Stimulated activated CD8-positive, alpha-beta memory T cell treated with anti-CD3 and anti-CD28 coated beads, Interleukin-7, amount 100 ng/mL, for 48 hours (primary cell): ENCODE results near the gene MBD3L4.
A peak's percentile ranks its signal among the peaks of the same experiment; 100 is the strongest.
"Not testable (repeated sequence)": the region's sequence is repeated elsewhere in the genome, so short reads cannot be mapped to it uniquely, and the experiment has no call there.

Source experiments
- DNase-seq, 2 donors: peaks; one replicate each; pipeline ENCODE4 v3.0.0-alpha.2; 2020; ENCODE audit warnings: low read depth in 1 of 2; ENCODE audit errors: extremely low read depth in 1 of 2

The MBD3L4 gene

DNA sequence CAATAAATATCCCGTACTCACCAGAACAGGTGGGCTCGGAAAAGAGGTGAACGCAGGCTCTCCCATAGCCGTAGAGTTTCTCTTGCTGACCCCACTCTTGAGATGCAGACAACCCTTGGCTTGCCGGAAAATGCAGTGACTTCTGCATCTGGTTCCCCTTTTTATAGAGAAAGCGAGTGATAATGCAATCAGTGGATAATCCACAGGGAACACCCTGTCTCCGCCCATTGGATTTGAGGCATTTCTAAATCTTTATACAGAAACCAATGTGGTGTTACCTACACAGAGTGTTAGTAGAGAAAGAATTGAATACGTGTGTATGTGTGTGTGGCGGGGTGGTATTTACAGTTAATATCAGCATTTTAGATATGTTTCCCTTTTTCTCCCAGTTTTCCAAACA lies at the start of gene MBD3L4:
Gene MBD3L4, minus strand, starts transcription at position 101 of the 400 bp plus-strand sequence. Its CDS starts 35 bp downstream, at position 66.
- DNase-seq = not testable (repeated sequence)

DNA sequence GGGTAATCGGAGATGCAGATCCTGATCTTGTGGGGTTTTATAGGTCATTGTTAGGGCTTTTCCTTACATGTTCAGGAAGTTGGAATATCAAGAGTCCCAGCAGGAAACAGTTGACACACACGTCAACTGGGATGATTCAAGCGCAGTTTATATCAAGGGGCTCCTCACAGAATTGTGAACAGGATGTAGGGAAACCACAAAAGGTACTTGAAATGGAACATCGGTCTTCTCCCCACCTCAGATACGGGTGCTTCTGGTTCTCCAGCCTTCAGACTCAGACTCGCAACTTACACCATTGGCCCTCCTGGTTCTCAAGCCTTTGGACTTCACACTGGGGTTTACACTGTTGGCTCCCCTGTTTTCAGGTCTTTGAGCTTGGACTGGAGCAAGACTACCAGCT lies 49.0 kb upstream of the MBD3L4 start:
- no peak for DNase-seq

DNA sequence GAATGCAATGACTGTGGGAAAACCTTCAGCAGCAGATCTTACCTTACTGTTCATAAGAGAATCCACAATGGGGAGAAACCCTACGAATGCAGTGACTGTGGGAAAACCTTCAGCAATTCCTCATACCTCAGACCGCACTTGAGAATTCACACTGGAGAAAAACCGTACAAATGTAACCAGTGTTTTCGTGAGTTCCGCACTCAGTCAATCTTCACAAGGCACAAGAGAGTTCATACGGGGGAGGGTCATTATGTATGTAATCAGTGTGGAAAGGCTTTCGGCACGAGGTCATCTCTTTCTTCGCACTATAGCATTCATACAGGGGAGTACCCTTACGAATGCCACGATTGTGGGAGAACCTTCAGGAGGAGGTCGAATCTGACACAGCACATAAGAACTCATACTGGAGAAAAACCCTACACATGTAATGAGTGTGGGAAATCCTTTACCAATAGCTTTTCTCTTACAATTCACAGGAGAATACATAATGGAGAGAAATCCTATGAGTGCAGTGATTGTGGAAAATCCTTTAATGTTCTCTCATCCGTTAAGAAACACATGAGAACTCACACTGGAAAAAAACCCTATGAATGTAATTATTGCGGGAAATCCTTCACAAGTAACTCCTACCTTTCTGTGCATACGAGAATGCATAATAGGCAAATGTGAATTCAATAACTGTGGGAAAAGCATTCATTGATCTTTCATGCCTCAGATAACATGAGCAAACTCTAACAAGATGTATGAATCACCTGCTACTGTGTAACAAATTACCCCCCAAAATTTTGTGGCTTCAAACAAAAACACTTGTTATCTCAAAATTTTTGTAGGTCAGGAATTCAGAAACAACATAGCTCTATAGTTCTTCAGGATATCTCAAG lies 43.3 kb upstream of the MBD3L4 start:
- DNase-seq = no peak

DNA sequence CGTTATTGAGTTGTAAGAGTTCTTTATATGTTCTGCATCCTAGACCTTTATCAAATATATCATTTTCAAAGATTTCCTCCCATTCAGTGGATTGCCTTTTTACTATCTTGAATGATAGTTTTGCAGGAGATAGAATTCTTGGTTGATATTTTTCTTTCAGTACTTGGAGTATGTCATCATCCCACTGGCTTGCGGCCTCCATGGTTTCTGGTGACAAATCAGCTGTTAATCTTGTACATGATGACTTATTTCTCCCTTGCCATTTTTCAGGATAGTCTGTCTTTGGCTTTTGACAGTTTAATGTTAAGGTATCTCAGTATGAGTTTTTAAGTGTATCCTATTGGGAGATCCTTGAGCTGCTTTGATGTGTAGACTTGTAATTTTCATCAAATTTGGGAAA lies 38.0 kb upstream of the MBD3L4 start:
- DNase-seq = no peak

DNA sequence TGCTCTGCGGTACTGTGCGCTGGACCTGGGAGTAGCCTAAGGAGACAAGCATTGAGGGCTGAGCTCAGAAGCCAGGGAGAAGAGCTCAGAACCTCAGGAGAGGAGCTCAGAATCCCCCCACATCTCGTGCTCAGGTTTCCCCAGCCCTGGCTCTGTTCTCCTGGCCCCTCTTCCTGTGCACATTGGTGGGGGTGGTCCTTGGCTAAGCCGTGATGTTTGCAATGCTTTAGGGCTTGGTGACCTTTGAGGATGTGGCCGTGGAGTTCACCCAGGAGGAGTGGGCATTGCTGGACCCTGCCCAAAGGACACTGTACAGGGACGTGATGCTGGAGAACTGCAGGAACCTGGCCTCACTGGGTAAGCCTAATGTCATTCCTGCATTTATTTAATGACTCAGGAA lies 36.2 kb upstream of the MBD3L4 start:
- DNase-seq = no peak

DNA sequence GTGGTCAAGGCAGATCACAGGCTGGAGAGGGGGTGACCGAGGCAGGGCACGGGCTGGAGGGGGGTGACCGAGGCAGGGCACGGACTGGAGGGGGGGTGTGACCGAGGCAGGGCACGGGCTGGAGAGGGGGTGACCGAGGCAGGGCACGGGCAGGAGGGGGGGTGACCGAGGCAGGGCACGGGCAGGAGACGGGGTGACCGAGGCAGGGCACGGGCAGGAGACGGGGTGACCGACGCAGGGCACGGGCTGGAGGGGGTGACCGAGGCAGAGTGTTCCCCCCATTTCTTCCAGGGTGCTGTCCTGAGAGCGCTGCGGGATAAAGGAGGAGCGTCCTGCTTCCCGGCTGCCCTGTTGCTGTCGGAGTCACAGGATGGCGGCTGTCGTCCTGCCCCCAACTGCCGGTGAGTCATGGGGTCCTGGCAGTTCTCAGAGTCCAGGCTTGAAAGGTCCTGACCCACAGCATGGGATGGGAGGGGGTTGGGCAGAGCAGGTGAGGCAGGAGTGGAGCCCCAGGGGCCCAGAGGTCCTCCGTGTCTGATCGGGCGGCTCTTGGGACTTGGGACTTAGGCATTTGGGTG lies 34.8 kb upstream of the MBD3L4 start:
- DNase-seq = no peak

DNA sequence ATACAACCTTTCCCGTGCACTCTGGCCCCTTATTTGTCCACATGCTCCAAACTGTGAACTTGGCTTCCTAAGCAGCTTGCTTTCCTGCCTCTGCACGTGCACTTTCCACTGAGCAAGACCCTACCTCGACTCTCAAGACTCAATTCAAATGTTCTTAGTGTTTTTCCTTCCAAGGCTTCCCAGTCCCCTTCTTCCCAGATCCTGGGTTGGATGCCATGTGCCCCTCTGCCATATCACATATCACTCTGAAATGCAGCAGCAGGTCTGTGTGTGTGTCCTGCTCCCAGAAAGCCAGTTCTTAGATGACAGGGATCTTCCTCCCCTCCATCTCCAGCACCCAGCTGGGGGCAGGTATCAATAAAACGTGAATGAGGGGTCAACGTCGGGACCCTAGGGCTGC lies 32.6 kb upstream of the MBD3L4 start:
- no peak for DNase-seq

DNA sequence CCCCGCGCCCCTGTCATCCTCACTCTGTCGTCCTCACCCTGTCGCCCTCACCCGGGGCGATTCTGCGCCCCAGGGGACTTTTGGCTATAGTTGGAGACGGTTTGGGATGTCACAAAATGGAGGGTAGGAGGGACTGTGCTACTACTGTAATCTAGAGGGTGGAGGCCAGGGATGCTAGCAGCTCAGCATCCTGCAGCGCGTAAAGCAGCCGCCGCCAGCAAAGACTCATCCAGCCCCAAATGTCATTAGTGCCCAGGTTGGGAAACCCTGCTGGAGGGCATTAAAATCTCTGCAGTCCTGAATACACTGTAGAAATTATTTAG lies 29.9 kb upstream of the MBD3L4 start:
- DNase-seq = no peak

DNA sequence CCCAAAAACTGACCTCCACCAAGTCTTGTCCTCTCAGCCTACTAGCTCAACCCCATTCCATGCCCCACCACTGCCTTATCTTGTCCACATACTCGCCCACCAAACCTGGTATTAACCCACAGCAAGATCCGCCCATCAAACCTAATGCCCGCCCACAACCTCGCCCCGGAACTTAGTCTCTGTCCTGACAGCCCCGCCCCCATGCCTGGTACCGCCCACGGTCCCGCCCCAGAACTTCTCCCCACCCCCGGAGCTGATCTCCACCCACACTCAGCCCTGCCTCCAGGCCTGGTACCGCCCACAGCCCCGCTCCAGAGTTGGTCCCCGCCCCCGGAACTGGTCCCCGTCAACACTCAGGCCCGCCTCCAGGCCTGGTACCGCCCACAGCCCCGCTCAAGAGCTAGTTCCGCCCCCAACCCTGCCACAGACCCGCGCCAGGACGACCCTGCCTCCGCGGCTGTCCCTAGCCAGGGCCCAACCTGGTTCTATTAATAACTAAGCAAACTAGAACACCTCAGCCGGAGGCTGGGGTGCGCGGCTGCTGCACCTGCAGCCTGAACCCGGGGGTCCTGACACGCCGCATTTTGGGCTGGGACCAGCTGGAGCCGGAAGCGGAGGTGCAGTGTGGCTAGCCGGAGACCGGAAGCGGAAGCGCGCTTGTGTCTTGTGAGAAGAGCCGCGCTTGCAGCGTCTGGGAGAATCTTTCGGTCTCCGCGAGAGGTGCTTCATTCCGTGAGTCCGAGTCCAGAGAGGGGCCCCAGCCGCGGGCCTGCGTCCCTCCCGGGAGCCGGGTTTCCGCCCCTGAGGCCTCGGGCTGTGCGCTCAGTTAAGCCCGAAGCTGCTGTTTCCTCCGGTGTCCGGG lies 29.3 kb upstream of the MBD3L4 start, which contains the start of gene ZNF557:
Gene ZNF557, plus strand, starts transcription at position 662 of the 862 bp plus-strand sequence. CDS start 5,372 bp downstream, outside the sequence.
- DNase-seq = peak; percentile 93 to 97

DNA sequence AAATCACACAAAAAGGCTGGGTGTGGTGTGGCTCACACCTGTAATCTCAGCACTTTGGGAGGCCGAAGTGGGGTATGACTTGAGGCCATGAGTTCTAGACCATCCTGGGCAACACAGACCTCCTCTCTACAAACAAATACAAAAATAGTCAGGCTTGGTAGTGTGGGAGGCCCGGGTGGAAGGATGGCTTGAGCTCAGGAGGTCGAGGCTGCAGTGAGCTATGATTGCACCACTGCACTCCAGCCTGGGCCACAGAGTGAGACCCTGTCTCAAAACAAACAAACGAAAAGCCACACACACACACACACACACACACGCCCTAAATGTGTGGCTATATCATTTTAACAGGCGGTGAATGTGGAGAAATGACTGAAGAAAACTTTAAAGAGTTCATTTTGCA lies 28.6 kb upstream of the MBD3L4 start:
- no peak for DNase-seq

DNA sequence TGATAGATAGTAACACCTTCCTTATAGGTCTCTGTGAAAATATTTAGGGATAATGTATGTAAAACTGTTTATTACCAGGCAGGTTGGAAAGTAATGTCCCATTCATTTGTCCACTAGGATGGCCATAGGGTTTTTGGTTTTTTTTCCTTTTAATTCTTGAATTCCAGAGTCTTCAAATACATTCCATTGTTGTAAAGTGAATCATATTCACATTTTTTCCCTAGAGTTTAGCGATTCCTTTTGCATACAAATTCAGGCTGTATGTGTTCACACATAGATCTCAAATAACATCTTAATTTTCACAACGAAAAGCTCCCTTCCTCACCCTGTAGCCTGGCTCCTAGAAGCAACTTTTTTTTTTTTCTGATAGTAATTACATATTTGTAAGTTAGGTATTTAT lies 27.7 kb upstream of the MBD3L4 start:
- no peak for DNase-seq

DNA sequence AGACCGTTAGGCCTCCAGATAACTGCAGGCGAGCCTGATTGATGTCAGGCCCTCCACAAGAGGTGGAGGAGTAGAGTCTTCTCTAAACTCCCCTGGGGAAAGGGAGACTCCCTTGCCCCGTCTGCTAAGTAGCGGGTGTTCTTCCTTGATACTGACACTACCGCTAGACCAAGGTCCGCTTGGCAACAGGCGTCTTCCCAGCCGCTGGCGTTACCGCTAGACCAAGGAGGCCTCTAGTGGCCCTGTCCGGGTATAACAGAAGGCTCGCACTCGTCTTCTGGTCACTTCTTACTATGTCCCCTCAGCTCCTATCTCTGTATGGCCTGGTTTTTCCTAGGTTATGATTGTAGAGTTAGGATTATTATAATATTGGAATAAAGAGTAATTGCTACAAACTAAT lies 27.1 kb upstream of the MBD3L4 start:
- peak in 1 of 2 donors; percentile 14 for DNase-seq

DNA sequence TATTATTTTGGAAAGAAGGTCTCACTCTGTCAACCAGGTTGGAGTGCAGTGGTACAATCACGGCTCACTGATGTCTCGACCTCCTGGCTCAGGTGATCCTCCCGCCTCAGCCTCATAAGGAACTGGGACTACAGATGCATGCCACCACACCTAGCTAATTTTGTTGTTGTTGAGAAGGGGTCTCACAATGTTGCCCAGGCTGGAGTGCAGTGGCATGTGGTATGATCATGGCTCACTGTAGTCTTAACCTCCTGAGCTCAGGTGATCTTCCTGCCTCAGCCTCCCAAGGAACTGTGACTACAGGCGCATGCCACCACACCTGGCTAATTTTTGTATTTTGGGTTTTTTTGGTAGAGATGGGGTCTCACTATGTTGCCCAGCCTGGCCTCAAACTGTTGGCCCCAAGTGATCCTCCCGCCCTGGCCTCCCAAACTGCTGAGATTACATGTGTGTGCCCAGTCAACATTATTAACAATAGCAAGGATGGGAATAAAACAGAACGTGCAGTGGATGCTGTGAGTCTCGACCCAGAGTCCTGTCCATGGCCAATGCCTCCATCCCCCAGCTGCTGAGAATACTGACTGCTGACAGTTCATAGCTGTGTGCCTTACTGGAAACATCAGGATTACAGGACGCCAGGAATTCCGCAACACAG lies 23.9 kb upstream of the MBD3L4 start:
- DNase-seq = no peak

DNA sequence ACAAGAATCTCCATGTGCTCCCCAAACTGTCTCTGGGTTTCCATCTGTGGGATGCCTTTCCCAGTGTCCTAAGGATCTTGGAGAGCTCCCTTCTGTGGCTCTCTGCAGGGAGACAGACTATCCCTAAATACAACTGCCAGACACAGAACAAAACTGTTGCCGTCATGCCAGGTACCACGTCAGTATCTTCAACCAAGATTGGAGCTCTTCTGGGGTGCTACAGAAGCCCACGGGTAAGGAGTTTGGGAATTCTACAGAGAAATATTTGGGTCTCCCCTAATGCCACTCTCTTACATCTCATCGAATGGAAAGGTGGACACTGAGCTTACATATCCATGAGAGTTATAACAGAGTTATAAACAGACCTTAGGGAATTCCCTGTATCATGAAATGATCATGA lies 23.4 kb upstream of the MBD3L4 start:
- no peak for DNase-seq

DNA sequence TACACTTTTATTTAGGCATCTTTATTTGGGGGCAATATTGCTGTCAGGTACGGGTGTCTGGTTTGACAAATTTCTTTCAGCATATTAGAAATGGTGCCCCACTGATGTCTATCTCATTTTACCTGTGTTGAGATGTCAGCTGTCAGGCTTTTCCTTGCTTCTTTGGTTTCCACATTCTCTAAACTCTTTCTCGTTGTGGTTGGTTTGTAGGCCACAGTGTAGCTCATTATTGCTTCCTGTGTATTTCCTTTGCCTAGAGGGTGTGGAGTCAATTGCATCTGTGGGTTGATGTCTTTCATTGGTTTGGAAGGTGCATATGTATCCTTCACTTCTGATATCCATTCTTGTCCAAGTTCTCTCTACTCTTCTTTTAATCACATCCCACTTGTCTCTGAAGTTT lies 20.0 kb upstream of the MBD3L4 start:
- not testable (repeated sequence) for DNase-seq

DNA sequence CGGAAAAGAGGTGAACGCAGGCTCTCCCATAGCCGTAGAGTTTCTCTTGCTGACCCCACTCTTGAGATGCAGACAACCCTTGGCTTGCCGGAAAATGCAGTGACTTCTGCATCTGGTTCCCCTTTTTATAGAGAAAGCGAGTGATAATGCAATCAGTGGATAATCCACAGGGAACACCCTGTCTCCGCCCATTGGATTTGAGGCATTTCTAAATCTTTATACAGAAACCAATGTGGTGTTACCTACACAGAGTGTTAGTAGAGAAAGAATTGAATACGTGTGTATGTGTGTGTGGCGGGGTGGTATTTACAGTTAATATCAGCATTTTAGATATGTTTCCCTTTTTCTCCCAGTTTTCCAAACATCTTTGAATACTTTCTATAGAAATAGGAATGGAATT lies 18.6 kb upstream of the MBD3L4 start, which contains the start of gene MBD3L3:
Gene MBD3L3, minus strand, starts transcription at position 101 of the 400 bp plus-strand sequence. Its CDS starts 71 bp downstream, at position 30.
- not testable (repeated sequence) for DNase-seq

DNA sequence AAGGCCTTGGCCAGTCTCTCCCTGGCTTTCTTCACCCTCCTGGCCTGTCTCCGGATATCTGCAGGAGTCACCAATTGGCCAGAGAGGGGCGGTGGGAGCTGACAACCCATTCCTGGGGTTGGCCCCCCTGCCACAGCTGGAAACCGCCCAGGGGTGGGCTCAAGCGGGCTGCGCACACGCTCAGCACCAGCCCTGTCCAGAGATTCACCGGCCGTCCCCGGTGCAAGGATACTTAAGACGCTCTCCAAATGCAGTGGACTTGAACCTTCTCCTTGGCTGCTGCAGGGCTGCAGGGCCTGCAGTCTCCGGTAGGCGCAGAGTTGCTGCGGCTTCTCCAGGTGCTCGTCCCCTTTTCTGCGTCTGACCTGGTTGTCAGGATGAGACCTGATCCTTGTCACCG lies 16.4 kb upstream of the MBD3L4 start:
- not testable (repeated sequence) for DNase-seq

DNA sequence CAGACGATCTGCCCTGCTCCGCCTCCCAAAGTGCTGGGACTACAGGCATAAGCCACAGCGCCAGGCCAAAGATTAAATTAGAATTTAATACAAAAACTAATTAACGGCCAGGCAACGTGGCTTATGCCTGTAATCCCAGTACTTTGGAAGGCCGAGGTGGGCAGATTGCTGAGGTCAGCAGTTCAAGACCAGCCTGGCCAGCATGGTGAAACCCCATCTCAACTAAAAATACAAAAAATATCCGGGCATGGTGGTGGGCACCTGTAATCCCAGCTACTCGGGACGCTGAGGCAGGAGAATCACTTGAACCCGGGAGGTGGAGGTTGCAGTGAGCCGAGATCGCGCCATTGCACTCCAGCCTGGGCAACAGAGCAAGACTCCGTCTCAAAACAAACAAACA lies 15.7 kb upstream of the MBD3L4 start:
- not testable (repeated sequence) for DNase-seq

DNA sequence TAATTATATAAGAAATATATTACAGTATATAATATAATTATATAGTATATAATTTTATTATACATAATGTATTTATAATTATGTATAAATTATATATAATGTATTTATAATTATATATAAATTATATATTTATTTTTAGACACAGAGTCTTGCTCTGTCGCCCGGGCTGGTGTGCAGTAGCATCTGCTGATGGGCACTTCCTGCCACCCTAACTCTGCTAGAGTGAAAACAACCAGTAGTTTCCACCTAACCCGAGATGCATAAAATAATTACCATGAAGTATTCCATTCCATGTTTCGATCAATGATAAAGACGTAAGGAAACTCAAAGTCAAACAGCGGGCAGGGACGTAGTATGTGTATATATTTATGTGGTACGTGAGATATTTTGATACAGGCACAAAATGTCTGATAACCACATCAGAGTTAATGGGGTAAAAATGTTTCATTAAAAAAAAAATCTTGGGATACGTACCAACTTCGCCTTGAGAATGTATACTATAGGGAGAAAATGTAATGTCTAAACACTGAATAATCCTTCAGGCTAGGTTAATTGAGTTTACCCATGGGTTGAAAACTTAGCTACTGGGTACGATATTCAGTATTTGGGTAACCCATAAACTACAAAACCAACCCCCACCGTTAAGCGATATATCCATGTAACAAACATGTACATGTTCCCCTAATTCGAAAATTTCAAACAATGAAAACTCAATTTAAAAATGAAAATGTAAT lies 14.8 kb upstream of the MBD3L4 start:
- DNase-seq = not testable (repeated sequence)

DNA sequence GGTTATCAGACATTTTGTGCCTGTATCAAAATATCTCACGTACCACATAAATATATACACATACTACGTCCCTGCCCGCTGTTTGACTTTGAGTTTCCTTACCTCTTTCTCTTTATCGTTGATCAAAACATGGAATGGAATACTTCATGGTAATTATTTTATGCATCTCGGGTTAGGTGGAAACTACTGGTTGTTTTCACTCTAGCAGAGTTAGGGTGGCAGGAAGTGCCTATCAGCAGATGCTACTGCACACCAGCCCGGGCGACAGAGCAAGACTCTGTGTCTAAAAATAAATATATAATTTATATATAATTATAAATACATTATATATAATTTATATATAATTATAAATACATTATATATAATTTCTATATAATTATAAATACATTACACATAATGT lies 12.9 kb upstream of the MBD3L4 start:
- not testable (repeated sequence) for DNase-seq
